ENCODE results near the gene SUPT7L. TPM values are rescaled to one million over a fixed set of nuclear protein-coding genes. Genes with fewer than 3 reads are reported as not detected.
A peak's percentile ranks its signal among the peaks of the same experiment; 100 is the strongest.

Gene SUPT7L
- total and polyA plus RNA-seq, 2 of the 13 experiments (the other 11 are each of a cell fraction or from before 2014, with no cell fraction given) = 32.9 to 77.5 TPM

DNA sequence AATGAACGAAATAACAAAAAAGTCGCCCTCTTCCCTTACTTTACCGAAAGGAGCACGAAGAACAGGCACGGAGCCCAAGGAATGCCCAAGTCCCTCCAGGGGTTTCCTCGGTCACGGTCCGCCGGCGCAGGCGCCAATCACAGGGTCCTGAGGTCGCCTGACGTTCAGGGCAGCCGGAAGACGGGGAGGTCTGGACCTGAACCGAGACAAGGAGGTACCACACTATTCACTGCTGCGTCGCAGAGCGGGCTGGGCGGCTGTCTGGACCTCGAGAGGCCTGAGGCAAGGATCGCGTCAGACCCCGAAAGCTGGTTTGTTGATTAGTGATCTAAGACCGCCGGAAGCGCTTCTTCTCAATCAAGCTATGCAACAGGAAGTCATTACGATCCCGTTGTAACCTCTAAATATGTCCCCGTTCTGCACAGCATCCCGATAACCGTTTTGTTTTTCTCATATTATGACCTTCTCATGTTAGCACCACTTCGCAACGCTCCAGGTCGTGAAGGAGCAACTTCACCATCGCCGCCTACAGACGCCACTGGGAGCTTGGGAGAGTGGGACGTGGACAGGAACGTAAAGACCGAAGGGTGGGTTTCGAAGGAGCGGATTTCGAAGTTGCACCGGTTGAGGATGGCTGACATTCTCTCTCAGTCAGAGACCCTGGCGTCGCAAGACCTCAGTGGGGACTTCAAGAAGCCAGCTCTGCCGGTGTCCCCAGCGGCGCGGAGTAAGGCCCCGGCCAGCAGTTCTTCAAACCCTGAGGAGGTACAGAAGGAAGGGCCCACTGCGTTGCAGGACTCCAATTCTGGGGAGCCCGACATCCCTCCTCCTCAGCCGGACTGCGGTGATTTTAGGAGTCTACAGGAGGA, at the start of gene SUPT7L, which contains the start of gene SLC4A1AP (continued):
- TF ChIP-seq, protein P1, sequence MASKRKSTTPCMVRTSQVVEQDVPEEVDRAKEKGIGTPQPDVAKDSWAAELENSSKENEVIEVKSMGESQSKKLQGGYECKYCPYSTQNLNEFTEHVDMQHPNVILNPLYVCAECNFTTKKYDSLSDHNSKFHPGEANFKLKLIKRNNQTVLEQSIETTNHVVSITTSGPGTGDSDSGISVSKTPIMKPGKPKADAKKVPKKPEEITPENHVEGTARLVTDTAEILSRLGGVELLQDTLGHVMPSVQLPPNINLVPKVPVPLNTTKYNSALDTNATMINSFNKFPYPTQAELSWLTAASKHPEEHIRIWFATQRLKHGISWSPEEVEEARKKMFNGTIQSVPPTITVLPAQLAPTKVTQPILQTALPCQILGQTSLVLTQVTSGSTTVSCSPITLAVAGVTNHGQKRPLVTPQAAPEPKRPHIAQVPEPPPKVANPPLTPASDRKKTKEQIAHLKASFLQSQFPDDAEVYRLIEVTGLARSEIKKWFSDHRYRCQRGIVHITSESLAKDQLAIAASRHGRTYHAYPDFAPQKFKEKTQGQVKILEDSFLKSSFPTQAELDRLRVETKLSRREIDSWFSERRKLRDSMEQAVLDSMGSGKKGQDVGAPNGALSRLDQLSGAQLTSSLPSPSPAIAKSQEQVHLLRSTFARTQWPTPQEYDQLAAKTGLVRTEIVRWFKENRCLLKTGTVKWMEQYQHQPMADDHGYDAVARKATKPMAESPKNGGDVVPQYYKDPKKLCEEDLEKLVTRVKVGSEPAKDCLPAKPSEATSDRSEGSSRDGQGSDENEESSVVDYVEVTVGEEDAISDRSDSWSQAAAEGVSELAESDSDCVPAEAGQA (IDR thresholded peaks at IDR 0.05; ENCODE audit: low read depth) = peak; percentile 81
- TF ChIP-seq, protein P1 (CRISPR knock-in tag; IDR thresholded peaks at IDR 0.05; ENCODE audit: borderline replicate concordance) = peak; percentile 91
- TF ChIP-seq BORCS8-MEF2B (CRISPR knock-in tag; IDR thresholded peaks at IDR 0.05) (peak; percentile 96), SIN3B (IDR thresholded peaks at IDR 0.05; ENCODE audit: low read length) (peak; percentile 99), HHEX (CRISPR knock-in tag; IDR thresholded peaks at IDR 0.05) (peak; percentile 73), TARDBP (CRISPR knock-in tag; IDR thresholded peaks at IDR 0.05) (peak; percentile 95), STAG1 (CRISPR knock-in tag; IDR thresholded peaks at IDR 0.05) (peak; percentile 46; the same call in 1 of the 2 replicates), TRIM24 (CRISPR knock-in tag; IDR thresholded peaks at IDR 0.05) (no peak), ZNF850 (CRISPR knock-in tag; conservative IDR thresholded peaks at IDR 0.05) (no peak), ZNF543 (CRISPR knock-in tag; IDR thresholded peaks at IDR 0.05) (0 out of 2 replicates have a peak, but pooled peaks have one; percentile 54), SIN3A (IDR thresholded peaks at IDR 0.05; ENCODE audit: borderline replicate concordance, low read depth, low read length) (peak; percentile 90; the same call in 1 of the 2 replicates), MAFG (CRISPR knock-in tag; IDR thresholded peaks at IDR 0.05) (no peak), SNAPC5 (CRISPR knock-in tag; IDR thresholded peaks at IDR 0.05; ENCODE audit: borderline replicate concordance) (0 out of 2 replicates have a peak, but pooled peaks have one; percentile 53), BATF2 (CRISPR knock-in tag; IDR thresholded peaks at IDR 0.05) (no peak), NBN (conservative IDR thresholded peaks at IDR 0.05) (no peak), ZFP36L2 (CRISPR knock-in tag; IDR thresholded peaks at IDR 0.05) (peak; percentile 93; the same call in 1 of the 2 replicates)
- TF ChIP-seq, protein P2, sequence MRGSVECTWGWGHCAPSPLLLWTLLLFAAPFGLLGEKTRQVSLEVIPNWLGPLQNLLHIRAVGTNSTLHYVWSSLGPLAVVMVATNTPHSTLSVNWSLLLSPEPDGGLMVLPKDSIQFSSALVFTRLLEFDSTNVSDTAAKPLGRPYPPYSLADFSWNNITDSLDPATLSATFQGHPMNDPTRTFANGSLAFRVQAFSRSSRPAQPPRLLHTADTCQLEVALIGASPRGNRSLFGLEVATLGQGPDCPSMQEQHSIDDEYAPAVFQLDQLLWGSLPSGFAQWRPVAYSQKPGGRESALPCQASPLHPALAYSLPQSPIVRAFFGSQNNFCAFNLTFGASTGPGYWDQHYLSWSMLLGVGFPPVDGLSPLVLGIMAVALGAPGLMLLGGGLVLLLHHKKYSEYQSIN (CRISPR knock-in tag; IDR thresholded peaks at IDR 0.05; ENCODE audit: borderline replicate concordance) = no peak; the same call in 1 of the 2 replicates
- TF ChIP-seq, protein P3, sequence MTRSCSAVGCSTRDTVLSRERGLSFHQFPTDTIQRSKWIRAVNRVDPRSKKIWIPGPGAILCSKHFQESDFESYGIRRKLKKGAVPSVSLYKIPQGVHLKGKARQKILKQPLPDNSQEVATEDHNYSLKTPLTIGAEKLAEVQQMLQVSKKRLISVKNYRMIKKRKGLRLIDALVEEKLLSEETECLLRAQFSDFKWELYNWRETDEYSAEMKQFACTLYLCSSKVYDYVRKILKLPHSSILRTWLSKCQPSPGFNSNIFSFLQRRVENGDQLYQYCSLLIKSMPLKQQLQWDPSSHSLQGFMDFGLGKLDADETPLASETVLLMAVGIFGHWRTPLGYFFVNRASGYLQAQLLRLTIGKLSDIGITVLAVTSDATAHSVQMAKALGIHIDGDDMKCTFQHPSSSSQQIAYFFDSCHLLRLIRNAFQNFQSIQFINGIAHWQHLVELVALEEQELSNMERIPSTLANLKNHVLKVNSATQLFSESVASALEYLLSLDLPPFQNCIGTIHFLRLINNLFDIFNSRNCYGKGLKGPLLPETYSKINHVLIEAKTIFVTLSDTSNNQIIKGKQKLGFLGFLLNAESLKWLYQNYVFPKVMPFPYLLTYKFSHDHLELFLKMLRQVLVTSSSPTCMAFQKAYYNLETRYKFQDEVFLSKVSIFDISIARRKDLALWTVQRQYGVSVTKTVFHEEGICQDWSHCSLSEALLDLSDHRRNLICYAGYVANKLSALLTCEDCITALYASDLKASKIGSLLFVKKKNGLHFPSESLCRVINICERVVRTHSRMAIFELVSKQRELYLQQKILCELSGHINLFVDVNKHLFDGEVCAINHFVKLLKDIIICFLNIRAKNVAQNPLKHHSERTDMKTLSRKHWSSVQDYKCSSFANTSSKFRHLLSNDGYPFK (CRISPR knock-in tag; IDR thresholded peaks at IDR 0.05; ENCODE audit: borderline replicate concordance) = peak; percentile 90; the same call in 1 of the 2 replicates
